MV-4-11 (cell line): ENCODE results near the gene TMEM18.

Experiments
- DNase-seq: peaks from one replicate; lab custom pipeline; 2025; lab: John Stamatoyannopoulos, UW

Gene TMEM18

DNA sequence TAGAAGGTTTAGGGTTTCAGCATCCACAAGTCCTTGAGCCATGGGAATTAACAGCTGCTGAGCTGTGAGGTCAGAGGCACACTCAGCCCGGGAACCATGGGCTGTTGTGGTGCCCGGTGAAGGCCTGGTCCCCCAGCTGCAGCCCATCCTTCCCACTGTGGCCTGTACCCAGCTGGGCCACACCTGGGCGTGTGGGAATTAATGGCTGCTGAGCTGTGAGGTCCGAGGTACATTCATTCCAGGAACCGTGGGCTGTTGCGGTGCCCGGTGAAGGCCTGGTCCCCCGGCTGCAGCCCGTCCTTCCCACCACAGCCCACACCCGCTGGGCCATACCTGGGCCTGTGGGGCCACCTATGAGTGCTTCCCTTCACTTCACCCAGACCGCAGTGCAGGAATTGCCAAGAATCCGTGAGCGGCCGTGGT, 25.2 kb downstream of the TMEM18 start:
- DNase-seq: no peak

DNA sequence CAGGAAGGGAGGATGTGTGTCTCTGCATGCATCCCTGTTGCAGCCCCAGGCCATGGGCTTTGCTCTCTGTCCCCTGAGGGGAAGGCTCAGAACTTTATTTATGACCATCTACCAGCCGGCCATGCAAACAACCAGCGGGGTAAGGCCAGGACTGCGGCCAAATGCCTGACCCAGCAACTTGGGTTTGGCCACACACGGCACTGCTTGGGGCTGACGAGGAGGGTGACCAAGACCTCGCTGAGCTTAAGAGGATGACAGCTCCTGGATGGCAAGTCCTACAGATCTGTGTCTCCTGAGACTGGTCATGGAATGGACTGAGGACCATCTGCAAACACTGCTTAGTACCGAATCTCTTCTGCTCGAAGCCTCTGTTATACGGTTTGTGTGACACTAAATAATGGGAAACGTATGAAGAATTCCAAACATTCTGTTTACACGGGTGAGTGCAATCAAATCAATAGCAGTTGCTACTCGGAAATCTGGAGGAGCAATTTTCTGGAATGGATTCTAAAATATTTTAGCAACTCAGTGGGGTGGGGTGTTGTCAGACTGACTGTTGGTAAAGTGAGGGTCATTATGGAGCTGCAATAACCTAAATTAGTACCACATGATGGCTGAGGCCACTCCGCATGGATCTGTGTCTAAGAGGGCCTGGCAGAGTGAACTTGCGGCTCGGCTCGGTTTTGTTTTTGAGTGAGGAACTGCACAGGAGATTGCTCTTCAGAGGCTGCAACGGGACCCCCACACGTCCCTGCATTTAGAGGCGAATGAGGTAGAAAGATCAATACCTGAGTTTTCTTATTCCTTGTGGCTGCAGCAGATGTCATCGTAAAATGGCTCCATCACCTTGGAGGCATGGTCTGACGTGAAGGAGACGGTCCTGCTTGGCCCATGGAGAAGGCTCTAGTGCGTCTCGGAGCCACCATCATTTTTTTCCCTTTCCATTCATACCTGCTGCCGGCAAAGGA, 26.6 kb downstream of the TMEM18 start:
- DNase-seq: no peak

DNA sequence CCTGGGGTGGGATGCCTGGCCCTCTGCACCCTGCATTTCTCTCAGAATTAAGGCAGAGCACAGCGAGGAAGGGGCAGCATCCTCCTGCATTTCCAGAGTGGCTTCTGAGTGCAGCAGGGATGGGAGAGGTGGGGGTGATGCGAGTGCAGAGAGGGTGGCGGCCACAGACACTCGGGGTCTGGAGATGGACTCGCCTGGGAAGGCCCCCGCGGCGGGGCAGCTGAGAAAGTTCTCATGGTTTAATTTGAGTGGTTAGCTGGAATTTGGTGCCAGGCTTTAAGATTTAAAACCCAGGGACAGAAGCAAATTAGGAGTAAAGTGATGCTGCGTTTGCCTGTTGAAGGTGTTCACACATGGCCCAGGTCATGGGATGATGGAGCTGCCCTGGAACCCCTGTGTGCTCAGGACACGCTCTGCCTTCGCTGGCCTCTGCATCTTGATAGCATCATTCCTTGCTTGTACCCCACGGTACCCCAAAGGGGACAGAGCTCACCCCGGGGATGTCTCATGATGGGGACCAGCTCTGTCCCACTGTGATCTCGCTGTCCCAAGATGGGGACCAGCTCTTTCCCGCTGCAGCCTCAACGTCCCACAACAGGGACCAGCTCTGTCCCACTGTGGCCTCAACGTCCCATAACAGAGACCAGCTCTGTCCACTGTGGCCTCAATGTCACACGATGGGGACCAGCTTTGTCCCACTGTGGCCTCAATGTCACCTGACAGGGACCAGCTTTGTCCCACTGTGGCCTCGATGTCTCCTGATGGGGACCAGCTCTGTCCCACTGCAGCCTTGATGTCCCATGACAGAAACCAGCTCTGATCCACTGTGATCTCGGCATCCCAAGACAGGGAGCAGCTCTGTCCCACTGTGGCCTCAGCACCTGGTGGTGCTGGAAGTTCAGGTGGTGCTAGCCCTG, 27.5 kb downstream of the TMEM18 start:
- no peak for DNase-seq

DNA sequence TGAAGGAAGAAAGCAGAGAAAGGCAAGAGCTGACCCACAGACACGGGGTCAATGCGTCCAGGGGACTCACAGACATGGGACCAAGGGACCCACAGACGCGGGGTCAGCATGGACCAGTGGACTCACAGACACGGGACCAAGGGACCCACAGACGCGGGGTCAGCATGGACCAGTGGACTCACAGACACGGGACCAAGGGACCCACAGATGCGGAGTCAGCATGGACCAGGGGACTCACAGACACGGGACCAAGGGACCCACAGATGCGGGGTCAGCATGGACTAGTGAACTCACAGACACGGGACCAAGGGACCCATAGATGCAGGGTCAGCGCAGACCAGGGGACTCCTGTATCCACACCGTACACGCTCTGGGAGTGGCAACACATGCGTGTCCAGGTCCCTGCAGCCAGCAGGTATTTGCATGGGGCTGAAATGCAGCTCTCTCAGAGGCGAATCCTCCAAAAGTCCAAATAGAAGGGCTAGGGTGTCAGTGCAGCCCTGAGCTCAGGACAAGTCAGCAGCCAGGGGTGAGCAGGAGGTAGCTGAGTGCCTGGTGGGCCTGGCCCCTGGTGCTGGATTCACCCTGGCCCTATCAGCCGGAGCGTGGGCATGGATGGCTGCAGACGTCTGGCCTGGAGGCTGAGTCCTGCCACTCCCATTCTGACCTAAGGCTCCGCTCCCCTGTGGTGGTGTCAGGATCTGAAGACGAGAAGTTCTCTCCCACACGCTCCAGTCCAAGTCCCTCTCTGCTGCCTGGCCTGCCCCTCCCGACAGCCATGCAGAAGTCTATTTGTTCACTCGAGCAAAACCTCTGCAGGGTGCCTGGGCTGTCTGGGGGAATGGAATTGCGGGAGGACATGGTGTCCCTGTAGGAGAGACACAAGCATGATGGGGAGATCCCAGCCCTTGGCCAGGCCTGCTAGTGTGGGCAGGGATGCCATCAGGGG, 28.5 kb downstream of the TMEM18 start:
- no peak for DNase-seq

DNA sequence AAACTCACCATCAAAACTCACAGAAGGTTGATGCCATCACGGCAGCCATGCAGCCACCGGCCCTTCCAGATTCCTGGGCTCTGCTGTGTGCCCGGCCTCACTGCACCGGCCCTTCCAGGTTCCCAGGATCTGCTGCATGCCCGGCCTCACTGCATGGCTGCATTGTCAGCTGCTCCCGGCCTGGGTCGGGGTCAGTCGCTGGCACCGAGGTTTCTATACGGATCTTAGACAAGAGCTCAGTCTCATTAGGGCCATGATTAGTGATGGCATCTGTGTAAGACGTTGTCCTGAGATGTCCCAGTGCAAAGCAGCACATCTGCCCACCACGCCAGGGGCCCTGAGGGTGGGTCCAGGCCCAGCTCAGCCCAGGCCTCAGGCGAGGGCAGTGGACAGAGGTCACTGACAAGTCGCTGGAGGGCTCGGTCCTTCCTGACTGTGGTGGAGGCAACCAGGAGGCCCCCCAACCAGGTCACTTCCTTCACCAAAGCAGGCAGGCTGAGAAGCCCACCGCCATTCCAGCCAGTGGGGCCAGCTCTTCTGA, 29.4 kb downstream of the TMEM18 start:
- DNase-seq: no peak

GRCh38 chr2:647003-647560, 30.1 kb downstream of the TMEM18 start:
- no peak for DNase-seq

DNA sequence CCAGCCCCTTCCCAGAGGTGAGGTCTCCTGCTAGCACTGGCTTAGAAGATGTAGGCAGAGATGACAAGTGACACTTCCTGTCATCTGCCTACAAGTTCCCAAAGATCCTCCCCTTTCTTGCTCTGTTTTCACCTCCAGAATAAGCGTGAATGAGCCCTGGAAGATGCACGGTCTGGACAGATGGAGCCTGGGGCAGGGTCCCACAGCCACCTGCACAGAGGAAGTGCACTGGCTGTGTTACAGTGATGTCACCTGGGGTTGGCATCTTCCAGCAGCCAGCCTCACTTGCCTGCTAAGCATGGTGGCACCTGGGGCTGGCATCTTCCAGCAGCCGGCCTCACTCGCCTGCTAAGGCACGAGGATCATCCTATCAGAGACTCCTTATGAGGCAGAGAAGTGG, 32.3 kb downstream of the TMEM18 start:
- no peak for DNase-seq

- no peak for DNase-seq
Observed at GRCh38 chr2:643761-644160, 33.4 kb downstream of the TMEM18 start.

GRCh38 chr2:643334-643733, 33.9 kb downstream of the TMEM18 start:
- no peak for DNase-seq

DNA sequence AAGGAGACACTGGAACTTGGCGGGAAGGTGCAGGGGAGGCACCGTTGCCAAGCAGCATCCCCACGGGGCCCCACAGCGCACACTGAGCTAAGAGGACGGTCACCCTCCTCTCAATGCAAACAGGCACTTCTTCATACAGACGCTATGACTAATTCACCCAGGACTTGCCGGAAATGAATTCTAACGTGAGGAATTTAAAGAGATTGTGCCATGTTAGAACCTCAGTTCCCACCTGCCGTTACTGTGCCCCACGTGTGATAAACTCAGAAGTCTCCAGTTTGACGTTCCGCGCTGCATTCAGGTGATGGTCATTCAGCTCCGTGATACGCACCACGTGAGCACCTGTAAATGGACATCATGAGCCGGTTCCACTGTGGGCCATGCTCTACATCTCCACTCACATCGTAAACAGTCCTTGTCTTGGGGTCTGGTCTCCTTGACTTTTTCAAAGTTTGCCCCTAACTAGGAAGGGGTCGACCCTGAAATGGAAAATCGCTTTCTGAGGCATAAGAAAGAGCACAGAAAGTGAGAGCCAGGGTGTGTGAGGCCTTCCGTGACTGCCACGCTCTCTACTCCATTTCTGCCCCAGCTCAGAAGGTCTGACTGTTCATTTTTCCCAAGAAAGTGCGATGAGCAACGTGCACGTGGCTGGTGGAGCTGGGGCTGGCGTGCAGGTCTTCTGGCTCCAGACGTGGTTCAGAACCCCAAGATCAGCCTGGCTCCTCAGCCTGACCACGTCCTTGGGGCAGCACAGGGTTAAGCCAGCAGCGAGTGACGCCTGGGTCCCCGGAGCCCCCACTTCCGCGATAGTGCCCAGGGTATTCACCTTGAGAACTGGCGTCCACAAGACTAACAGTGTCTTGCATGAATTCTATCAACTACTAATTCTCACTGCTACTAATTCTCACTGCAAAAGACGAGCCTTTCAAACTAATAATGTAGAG, 35.1 kb downstream of the TMEM18 start:
- no peak for DNase-seq

DNA sequence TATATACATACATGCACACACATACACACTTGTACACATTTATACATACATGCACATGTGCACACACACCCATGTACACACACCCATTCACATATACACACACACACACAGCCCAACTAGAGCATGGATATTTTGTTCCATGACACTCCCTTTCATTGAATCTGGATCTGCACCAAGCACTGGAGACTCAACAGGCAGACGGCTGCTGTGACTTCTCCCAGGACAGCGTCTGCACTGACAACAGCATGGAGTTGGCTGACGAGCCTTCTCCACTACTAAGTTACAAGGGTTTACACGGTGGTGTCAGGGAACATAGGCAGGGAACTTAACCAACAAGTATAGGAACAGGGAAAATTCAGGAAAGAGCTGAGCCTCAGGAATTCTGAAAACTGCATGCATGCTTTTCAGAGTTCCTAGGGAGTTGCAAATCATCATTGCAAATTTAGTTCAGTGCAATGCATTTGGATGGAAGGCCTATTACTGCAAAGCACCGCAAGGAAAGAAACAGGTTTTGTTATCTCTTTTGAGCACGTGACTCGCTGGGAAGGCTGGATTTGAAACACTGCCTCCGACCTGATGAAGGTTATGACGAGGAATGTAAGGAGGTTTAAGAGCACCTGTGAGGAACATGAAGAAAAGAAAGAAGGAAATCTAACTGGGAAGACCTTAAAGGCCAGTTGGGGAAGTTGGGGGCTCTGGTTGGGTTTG, 35.9 kb downstream of the TMEM18 start:
- DNase-seq: no peak

DNA sequence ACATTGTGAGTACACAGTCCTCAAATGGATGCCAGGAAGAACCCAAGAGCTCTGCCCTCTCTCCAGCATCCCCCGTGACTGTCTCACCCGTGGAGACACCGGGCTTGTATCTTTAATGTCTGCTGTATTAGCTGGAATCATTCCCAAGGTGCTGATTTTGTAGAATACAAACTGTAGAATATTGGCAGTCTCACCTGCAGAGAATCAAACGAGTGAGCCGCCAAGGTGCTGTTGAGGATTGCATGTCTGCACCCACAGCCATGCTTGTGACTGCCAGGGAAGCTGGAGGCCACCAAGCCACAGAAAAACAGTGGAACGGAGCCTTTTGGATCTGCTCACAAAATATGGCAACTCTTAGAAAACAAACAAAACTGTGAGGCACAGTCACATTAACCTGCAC, 37.5 kb downstream of the TMEM18 start:
- no peak for DNase-seq

- DNase-seq: no peak
Observed at GRCh38 chr2:637804-638203, 39.4 kb downstream of the TMEM18 start.

DNA sequence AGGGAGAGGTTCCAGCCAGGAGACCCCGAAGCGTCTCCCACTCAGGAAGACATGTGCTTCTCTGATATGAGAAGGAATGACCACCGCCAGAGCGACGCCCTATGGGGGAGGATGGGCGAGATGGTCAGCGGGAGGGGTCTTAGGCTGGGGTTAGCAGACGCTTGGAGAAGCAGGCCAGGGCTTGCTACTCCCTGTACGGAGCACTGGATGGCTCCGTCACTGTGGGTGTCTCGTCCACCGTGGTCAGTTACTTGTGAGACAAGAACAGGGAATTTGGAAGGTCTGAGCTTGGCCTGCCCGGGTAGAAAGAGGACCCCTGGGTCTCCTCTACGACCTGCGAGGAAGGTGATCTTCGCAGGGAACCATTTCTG, 39.8 kb downstream of the TMEM18 start:
- DNase-seq: no peak

DNA sequence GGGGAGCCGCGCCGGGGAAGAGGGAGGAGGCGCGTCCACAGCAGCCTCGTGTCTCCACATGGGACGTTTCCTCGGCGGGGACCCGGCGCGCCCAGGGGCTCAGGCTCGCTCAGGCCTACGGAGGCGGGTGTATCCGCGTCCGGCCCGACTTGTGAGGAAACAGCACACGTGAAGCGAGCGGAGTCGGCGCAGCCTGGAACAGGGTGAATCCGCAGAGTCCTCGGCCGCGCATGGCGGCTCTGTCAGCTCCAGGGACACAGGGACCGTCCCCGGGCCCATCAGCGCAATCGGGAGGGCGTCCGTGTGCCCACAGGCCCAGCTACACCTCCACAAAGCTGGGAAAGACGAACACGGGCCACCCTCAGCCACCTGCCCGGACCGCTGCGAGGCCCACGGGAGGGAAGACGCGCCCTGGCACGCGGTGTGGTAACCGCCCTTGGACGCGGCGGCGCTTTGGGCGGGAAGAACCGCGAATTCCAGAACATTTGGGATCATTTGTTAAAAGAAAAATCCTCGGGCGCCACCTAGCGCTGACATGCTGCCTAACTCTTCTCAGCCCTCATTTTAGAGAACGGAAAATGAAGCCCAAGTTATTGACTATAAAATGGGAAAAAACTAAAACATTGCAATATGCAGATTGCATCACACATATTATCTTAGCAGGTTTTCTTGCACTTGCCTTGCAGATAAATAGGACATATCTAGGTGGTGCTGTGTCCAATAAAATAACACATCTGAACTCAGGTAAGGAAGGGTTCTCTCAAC, 40.4 kb downstream of the TMEM18 start:
- DNase-seq: peak; percentile 36

DNA sequence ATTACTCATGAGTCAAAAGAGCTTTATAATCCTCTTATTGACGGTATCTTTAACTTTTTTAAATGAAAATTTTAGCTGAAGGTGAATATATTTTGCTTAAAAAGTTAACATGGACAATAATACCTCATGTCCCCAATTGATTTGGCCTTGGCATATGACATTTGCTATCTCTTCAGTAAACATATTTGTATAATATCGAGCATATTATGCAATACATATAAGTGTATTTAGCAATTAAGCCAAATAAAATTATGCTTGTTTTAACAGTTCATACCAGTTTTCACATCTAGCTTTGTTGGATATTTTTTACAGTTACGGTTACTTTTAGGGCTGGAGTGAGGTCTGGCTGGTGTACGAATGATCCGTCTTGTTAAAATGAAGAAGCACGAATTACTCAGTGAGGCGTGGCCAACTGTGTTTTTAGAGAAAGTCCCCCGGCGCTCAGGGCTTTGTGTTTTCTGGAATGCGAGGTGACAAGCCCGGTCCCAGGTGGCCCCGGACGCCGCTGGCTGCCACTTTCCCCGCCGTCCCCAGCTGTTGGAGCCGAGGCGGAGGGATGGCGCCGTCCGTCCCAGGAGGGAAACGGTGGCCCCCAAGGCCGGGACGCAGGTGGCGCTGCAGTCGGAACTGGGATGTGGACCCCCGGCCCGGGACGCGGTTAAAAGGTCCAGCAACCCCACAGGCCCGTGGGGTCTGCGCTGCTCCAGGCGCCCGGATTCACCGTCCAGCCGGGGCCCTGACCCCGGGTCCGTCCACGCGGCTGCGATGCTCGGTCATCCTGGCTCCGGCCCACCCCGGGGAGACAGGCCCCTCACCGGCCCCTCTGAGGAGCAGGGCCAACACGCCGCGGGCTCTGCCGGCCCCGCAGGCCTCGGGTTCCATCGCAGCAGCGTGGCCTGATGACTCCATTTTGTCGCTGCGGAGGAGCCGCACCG, 41.3 kb downstream of the TMEM18 start:
- DNase-seq: no peak

DNA sequence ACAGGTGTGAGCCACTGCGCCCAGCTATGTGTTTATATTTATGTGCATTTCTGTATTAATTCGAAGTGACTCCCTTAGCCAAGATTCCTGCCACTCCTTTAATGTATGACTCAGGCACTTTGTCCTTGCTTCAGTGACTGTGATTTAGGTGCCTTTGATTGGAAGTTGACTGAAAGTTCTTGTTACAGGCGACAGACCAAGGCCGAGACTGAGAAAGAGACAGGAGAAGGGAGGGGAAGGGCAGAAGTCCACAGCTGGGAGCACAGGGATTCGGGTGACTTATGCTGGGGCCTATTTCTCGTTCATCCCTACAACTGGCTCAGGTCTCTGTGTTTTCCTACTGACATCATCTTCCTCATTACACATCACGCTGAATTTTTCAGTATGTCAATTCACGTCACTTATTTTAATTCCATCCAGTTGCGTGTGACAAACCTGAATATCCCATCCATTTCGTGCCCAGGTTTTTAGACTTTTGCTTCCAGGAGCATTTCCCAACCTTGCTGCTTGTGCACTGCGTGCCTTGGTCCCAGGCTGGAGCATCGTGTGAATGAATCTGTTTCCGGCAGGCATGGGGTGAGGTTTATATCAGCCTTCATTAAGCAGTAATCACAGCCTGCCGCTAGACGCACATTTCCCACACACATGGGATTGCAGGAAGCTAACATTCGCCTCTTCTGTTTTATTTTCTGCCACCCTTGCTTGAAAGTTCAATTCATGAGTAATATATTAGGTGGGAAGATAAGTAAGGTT, 42.4 kb downstream of the TMEM18 start:
- no peak for DNase-seq
